Glomerular endothelial cell (primary cell): ENCODE data around the gene SERPINB5. TPM values are rescaled to one million over a fixed set of nuclear protein-coding genes. Genes with fewer than 3 reads are reported as not detected.
"Not testable (repeated sequence)": the region's sequence is repeated elsewhere in the genome, so short reads cannot be mapped to it uniquely, and the experiment has no call there.

Source experiments
- DNase-seq: peaks from one replicate; pipeline ENCODE4 v3.0.0-alpha.2; 2011; ENCODE audit warnings: low read depth, low spot score; ENCODE audit errors: extremely low read depth
- total RNA-seq: library from RNA; depleted of rRNA; stranded (reverse); fragments of >200 nt; gene quantifications from 2 replicates; pipeline ENCODE4 v1.2.3, GENCODE V29; 2015

The SERPINB5 gene, protein sequence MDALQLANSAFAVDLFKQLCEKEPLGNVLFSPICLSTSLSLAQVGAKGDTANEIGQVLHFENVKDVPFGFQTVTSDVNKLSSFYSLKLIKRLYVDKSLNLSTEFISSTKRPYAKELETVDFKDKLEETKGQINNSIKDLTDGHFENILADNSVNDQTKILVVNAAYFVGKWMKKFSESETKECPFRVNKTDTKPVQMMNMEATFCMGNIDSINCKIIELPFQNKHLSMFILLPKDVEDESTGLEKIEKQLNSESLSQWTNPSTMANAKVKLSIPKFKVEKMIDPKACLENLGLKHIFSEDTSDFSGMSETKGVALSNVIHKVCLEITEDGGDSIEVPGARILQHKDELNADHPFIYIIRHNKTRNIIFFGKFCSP
- not detected in 2 replicates for total RNA-seq

GRCh38 chr18:63476668-63477067, at the start of gene SERPINB5:
Gene SERPINB5, plus strand, starts transcription at chr18:63476958. Its CDS starts 7,471 bp downstream, at chr18:63484429.
- DNase-seq = no peak

- no peak for DNase-seq
These were observed 49.2 kb upstream of the SERPINB5 start for GRCh38 chr18:63427558-63427957.

DNA sequence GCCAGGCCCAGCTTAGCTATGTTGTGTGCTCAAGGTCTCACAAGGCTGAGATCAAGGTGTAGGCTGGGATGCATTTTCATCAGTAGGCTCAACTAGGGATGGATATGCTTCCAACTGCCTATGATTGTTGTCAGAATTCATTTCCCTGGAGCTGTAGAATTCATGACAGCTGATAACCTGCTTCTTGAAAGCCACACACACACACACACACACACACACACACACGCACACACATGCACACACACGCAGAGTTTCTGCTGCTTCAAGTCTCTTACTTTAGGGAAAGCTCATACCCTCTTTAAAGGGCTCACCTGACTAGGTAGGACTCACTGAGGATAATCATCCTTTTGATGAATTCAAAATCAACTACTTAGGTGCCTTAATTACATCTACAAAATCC, 46.2 kb upstream of the SERPINB5 start:
- DNase-seq = no peak

GRCh38 chr18:63431180-63431579, 45.6 kb upstream of the SERPINB5 start:
- DNase-seq = no peak

DNA sequence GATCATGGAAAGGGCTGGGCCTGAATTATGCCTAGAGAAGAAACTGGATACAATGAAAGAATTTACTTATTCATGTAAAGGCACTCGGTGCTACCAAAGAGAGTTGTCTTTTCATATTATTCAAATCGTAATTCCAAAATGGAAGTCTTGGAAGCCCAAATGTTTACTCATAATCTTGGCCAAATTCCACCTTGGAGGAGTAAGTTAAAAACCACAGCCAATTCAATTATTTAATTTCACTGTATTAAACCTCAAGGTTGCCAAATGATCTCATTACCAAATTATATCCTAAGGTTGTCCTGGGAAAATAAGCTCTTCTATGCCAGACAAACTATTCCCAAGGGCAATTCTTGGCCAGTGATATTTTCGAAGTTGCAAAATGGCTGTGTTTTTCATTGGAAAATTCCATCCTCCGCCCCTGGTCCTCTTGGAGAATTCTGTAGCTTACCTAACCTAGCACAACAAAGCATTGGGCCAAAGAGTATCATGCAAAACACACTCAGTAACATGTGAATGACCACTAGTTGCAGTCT, 43.4 kb upstream of the SERPINB5 start:
- no peak for DNase-seq

DNA sequence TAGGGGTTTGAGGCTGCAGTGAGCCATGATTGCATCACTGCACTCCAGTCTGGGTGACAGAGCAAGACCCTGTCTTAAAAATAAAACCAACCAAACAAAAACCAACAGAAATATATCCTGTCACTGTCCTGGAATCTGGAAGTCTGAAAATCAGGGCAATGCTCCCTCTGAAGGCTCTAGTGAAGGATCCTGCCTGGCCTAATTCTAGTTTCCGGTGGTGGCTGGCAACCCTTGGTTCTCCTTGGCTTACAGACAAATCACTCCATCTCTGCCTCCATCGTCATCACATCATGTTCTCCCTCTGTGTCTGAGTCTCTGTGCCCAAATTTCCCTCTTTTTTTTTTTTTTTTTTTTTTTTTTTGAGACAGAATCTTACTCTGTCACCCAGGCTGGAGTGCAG, 38.6 kb upstream of the SERPINB5 start:
- no peak for DNase-seq

DNA sequence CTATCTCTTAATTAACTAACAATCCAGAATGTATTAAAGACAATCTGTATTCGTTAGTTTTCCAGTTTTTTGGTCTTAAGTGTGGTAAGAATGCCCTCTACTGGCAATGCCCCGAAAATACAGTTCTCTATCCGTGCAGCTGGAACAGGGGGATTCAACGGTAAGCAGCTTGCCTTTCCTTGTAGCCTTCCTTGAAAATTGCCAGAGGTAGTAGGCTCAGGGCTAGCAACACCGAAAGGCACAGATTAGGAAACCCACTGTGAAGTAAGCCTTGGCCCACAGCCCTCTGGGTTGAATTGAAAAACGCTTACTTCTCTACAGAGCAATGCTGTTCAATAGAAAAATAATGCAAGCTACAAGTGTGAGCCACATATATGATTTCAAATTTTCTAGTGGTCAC, 37.4 kb upstream of the SERPINB5 start:
- DNase-seq = peak; percentile 42

- DNase-seq = no peak
These were observed 36.5 kb upstream of the SERPINB5 start for GRCh38 chr18:63440219-63440618.

DNA sequence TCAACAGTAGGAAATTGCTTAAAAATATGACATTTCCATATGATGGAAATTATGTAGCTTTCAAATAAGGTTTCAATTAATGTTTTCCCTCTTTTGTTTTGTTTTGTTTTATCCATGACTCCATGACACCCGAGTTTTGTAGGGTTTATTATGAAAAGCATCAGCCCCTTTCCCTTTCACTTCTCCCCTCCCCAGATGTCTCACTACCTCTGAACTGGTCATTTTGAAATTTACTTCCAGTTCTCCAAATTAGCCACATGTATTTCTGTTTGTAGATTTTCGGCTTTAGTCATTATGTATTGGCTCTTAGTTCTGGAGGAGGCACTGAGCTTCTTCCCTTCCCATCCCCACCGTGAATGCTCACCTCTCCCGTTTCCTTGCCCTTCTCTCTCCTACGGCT, 35.9 kb upstream of the SERPINB5 start:
- DNase-seq = no peak

GRCh38 chr18:63443829-63444228, 32.9 kb upstream of the SERPINB5 start:
- DNase-seq = no peak

- DNase-seq = no peak
These were observed 32.2 kb upstream of the SERPINB5 start for GRCh38 chr18:63444580-63444979.

GRCh38 chr18:63445037-63445436, 31.7 kb upstream of the SERPINB5 start:
- no peak for DNase-seq

- DNase-seq = no peak
These were observed 30.5 kb upstream of the SERPINB5 start for GRCh38 chr18:63446266-63446665.

DNA sequence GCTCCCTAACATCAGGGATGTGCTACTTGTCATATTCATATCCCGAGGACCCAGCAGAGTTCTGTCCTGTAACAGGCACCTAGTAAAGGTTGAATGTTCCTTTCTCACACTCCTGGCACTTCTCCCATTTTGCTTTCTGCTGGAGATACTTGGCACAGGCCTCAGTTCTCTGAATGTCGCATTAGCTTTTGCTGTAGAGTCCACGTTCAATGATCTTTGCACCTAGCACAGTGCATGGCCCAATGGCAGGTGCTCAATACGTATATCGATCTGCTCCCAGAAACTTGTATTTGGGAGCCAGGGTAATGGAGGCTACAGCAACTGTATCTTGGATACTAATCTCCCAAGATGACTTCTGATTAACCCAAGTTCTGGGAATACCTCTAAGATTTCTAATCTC, 29.7 kb upstream of the SERPINB5 start:
- DNase-seq = no peak

GRCh38 chr18:63449426-63449825, 27.3 kb upstream of the SERPINB5 start:
- no peak for DNase-seq

GRCh38 chr18:63451799-63452660, 24.7 kb upstream of the SERPINB5 start:
- DNase-seq = no peak

- not testable (repeated sequence) for DNase-seq
These were observed 24.0 kb upstream of the SERPINB5 start for GRCh38 chr18:63452751-63453150.

DNA sequence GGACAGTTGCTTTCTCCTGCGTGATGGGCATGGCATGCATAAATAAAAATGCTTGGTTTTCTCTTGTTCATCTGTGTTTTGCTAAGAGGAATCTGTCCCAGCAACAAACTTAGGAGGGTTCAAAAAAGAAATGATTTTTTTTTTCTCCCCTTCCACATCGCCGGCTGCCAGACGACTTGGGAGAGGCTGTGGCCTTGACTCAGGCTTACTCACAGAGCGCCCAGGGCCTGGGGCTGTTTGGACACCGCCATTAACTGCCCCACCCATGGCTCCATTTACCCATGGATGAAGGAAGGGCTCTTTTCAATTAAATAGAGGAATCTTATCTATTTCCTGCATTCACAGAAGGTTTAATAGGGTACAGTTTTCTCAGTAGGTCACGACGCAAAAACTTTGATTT, 22.3 kb upstream of the SERPINB5 start:
- no peak for DNase-seq

GRCh38 chr18:63457977-63458376, 18.8 kb upstream of the SERPINB5 start:
- DNase-seq = no peak

DNA sequence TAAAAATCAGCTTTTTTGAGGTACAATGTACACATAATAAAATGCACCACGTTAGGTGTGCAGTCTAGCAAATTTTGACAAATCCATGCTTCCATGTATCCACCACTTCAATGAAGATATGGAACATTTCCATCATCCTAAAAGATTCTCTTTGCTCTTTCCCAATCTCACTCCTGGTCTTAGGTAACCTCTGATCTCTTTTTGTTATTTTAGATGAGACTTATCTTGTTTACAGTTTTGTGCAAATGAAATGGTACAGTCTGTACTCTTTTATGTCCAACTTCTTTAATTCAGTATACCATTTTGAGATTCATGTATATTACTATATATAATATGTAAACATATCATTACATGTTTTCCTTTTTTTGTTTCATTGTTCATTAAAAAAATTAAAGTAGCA, 16.3 kb upstream of the SERPINB5 start:
- DNase-seq = no peak

DNA sequence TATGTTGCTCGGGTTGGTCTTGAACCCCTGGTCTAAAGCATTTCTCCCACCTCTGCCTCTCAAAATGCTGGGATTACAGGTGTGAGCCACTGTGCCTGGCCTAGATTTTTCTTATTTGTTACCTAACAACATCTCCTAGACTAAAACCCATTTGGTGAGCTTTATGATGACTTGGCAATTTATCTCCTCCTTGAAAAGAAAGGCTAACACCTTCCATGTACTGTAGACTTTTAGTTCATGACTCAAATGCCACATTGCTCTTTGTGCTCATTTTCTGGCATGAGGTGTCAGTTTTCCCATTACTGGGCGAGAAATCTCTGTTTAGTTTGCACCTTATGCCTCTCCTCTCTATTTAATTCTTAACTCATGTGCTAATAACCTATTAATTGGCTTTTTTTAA, 12.3 kb upstream of the SERPINB5 start:
- DNase-seq = no peak

GRCh38 chr18:63465059-63465458, 11.7 kb upstream of the SERPINB5 start:
- DNase-seq = no peak
